GM18508 (cell line): Measurements from ENCODE around the gene IFI44.

Experiments used
- ATAC-seq: cut with Tn5 transposase; IDR thresholded peaks from one replicate; pipeline ENCODE4 v1.9.1; 2021; ENCODE audit warnings: moderate number of reproducible peaks; ENCODE audit not compliant: insufficient read depth, unreplicated experiment

The IFI44 gene

DNA sequence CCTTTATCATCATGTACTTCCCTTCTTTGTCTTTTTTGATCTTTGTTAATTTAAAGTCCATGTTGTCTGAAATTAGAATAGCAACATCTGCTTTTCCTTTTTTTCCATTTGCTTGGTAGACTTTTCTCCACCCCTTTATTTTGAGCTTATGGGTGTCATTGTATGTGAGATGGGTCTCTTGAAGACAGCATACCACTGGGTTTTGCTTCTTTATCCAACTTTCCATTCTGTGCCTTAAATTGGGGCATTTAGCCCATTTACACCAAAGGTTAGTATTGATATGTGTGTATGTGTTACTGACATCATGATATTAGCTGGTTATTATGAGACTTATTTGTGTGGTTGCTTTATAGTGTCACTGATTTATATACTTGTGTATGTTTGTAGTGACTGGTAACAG is 50.2 kb downstream of the IFI44 start:
- no peak for ATAC-seq

- ATAC-seq: no peak
Observed at GRCh38 chr1:78702426-78702825, 52.8 kb downstream of the IFI44 start.

- ATAC-seq: no peak
Observed at GRCh38 chr1:78703806-78704205, 54.2 kb downstream of the IFI44 start.

DNA sequence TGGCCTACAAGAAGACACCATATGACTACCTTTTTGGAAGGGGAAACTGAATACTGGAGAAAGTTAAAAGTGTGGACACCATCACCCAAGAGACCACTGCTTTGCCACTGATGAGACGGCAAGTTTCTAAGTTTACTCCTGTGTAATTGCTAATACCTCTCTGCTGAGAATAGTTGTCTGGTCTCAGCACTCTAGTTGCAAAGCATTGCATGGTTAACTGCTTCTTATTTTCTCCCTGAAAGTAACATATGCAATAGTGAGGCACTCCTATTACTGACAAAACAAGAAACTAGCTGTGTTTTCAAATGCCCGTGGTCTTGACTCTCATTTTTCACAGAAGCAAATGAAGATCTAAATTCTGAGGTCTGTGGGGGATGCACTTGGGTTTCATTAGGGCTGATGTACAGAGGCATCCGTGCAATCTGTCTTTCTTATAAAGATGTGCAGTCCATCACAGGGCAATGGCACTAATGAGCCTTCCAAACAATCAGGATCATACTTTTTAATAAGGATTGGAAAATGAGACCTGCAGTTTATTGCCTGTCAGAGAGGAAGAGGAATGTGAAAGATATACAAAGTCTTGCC is 62.9 kb downstream of the IFI44 start:
- ATAC-seq: no peak

GRCh38 chr1:78713297-78713696 is 63.7 kb downstream of the IFI44 start:
- ATAC-seq: no peak
